SK-N-MC (cell line): ENCODE measurements around the gene SPN.
"Not testable (repeated sequence)": the region's sequence is repeated elsewhere in the genome, so short reads cannot be mapped to it uniquely, and the experiment has no call there.

Experiments
- EZH2 ChIP-seq: fragments of 200-600 bp; sonication (generic); IDR thresholded peaks from one replicate; pipeline ENCODE4 v1.6.1; 2017; ENCODE audit warnings: antibody characterized with exemption
- FOXP2 ChIP-seq: optimal IDR thresholded peaks from 2 replicates; pipeline ENCODE3; 2011; ENCODE audit warnings: mild to moderate bottlenecking, moderate library complexity; ENCODE audit not compliant: insufficient read depth; ENCODE audit errors: extremely low read length, control extremely low read depth
- POLR2AphosphoS5 ChIP-seq: IDR thresholded peaks from 2 replicates; pipeline ENCODE4 v1.6.1; 2012; ENCODE audit warnings: mild to moderate bottlenecking, low read depth, low read length, borderline replicate concordance

DNA sequence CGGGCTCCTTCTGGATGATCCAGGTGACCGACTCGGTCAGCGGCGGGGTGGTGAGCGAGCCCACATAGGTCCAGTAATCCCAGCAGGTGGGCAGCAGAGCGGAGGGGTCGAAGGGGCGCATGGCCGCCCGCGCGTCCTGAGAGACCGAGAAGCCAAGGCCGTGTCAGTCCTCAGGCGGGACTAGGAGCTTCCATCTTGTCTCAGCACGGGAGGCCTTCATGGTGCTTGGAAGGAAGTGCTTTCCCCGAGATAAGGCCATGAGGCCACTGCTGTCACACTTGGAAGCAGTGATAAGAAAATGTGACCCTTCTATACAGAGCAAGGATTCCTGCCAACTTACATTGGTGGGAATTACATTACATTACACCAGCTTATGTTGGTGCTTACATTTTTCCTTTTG lies 40.3 kb upstream of the SPN start:
- TF ChIP-seq POLR2AphosphoS5, EZH2, FOXP2: not testable (repeated sequence)
